ENCODE measurements around the gene FNDC7. TPM values are rescaled to one million over a fixed set of nuclear protein-coding genes. Genes with fewer than 3 reads are reported as not detected.

The FNDC7 gene
- total RNA-seq, 4 donors from 2014 or later: not detected

GRCh38 chr1:108668777-108669176 lies 43.9 kb upstream of the FNDC7 start:
- Histone ChIP-seq H3K36me3 (no peaks in the 10 kb centered on the region), H3K4me3 (no peak overlapping the region), H3K4me1 (no peaks in the 10 kb centered on the region), H3K27me3 (peaks cover 0 to 10% of the 10 kb centered on the region in 2 donors), H3K27ac (no peak overlapping the region), H3K9me3 (no peaks in the 10 kb centered on the region)
- no peak for TF ChIP-seq CTCF (IDR thresholded peaks at IDR 0.05)
- no peak for TF ChIP-seq EP300 (IDR thresholded peaks at IDR 0.05)
- TF ChIP-seq POLR2A (IDR thresholded peaks at IDR 0.05): no peak
- no peak for DNase-seq (ENCODE audit: low spot score in 2 of 2)

GRCh38 chr1:108669679-108670078 lies 43.0 kb upstream of the FNDC7 start:
- Histone ChIP-seq H3K36me3 (no peaks in the 10 kb centered on the region), H3K9me3 (no peaks in the 10 kb centered on the region), H3K4me1 (no peaks in the 10 kb centered on the region), H3K27ac (no peak overlapping the region), H3K27me3 (peaks cover 0 to 10% of the 10 kb centered on the region in 2 donors), H3K4me3 (no peak overlapping the region)
- DNase-seq (ENCODE audit: low spot score in 2 of 2): no peak
- 80 to 87% methylated on average over 7 of the region's 7 CpGs for WGBS, 2 donors
- TF ChIP-seq CTCF (IDR thresholded peaks at IDR 0.05): no peak
- TF ChIP-seq POLR2A (IDR thresholded peaks at IDR 0.05): no peak
- no peak for TF ChIP-seq EP300 (IDR thresholded peaks at IDR 0.05)

- Histone ChIP-seq H3K4me1 (no peaks in the 10 kb centered on the region), H3K27me3 (peaks cover 0 to 10% of the 10 kb centered on the region in 2 donors), H3K4me3 (no peak overlapping the region), H3K27ac (no peak overlapping the region), H3K36me3 (no peaks in the 10 kb centered on the region), H3K9me3 (no peaks in the 10 kb centered on the region)
- WGBS, 2 donors: 75 to 82% methylated on average over 4 to 5 of the region's 5 CpGs
- no peak for DNase-seq (ENCODE audit: low spot score in 2 of 2)
- TF ChIP-seq POLR2A (IDR thresholded peaks at IDR 0.05): no peak
- TF ChIP-seq CTCF (IDR thresholded peaks at IDR 0.05): no peak
- no peak for TF ChIP-seq EP300 (IDR thresholded peaks at IDR 0.05)
These were observed 42.5 kb upstream of the FNDC7 start for GRCh38 chr1:108670131-108670773.

- DNase-seq (ENCODE audit: low spot score in 2 of 2): no peak
- H3K4me1 ChIP-seq: no peaks in the 10 kb centered on the region
- H3K27me3 ChIP-seq: peaks cover 0 to 10% of the 10 kb centered on the region in 2 donors
- no peak overlapping the region for H3K4me3 ChIP-seq
- H3K9me3 ChIP-seq: no peaks in the 10 kb centered on the region
- no peak for TF ChIP-seq POLR2A (IDR thresholded peaks at IDR 0.05)
- TF ChIP-seq EP300 (IDR thresholded peaks at IDR 0.05): no peak
- no peak for TF ChIP-seq CTCF (IDR thresholded peaks at IDR 0.05)
- H3K27ac ChIP-seq: no peak overlapping the region
- WGBS, 2 donors: 72 to 95% methylated on average over 2 of the region's 2 CpGs
- no peaks in the 10 kb centered on the region for H3K36me3 ChIP-seq
These were observed 41.6 kb upstream of the FNDC7 start for GRCh38 chr1:108671143-108671542.

GRCh38 chr1:108678706-108679105 lies 34.0 kb upstream of the FNDC7 start:
- Histone ChIP-seq H3K27me3 (no peaks in the 10 kb centered on the region), H3K4me3 (no peak overlapping the region), H3K27ac (no peak overlapping the region), H3K36me3 (no peaks in the 10 kb centered on the region), H3K9me3 (no peaks in the 10 kb centered on the region), H3K4me1 (no peaks in the 10 kb centered on the region)
- TF ChIP-seq CTCF (IDR thresholded peaks at IDR 0.05) (no peak), EP300 (IDR thresholded peaks at IDR 0.05) (peak in 1 of 2 donors; percentile 22)
- no peak for DNase-seq (ENCODE audit: low spot score in 2 of 2)
- WGBS, 2 donors: 79 to 84% methylated on average over 4 of the region's 4 CpGs
